H9 (cell line): Measurements from ENCODE around the gene CDH23. TPM values are rescaled to one million over a fixed set of nuclear protein-coding genes. Genes with fewer than 3 reads are reported as not detected.

ENCODE experiments used
- DNase-seq: peaks from one replicate; pipeline ENCODE4 v3.0.0-alpha.2; 2017
- H2AFZ ChIP-seq: one replicate; pipeline ENCODE4 v1.6.1; 2013; ENCODE audit warnings: mild to moderate bottlenecking, low read length, control low read depth, moderate library complexity
- H2AK5ac ChIP-seq: 2 replicates; pipeline ENCODE4 v1.6.1; 2013; ENCODE audit warnings: low read length, control low read depth, mixed read lengths; ENCODE audit not compliant: insufficient read length
- H2BK120ac ChIP-seq: one replicate; pipeline ENCODE4 v1.6.1; 2013; ENCODE audit warnings: low read depth, mild to moderate bottlenecking, low read length, control low read depth, inconsistent platforms; ENCODE audit not compliant: poor library complexity, severe bottlenecking
- H2BK12ac ChIP-seq: 2 replicates; pipeline ENCODE4 v1.6.1; 2013; ENCODE audit warnings: low read length, control low read depth, mixed read lengths, low read depth; ENCODE audit not compliant: insufficient read length
- H2BK15ac ChIP-seq: 2 replicates; pipeline ENCODE4 v1.6.1; 2013; ENCODE audit warnings: low read depth, low read length, control low read depth
- H2BK20ac ChIP-seq: one replicate; pipeline ENCODE4 v1.6.1; 2013; ENCODE audit warnings: low read depth, mild to moderate bottlenecking, low read length, control low read depth, inconsistent platforms; ENCODE audit not compliant: poor library complexity, severe bottlenecking
- H2BK5ac ChIP-seq: 2 replicates; pipeline ENCODE4 v1.6.1; 2013; ENCODE audit warnings: low read length, control low read depth, mixed read lengths; ENCODE audit not compliant: insufficient read length
- H3K14ac ChIP-seq: 2 replicates; pipeline ENCODE4 v1.6.1; 2013; ENCODE audit warnings: low read length, control low read depth; ENCODE audit not compliant: insufficient read depth
- H3K18ac ChIP-seq: 2 replicates; pipeline ENCODE4 v1.6.1; 2013; ENCODE audit warnings: low read depth, mild to moderate bottlenecking, mixed read lengths, low read length, control low read depth; ENCODE audit not compliant: insufficient read length
- H3K23ac ChIP-seq: 2 replicates; pipeline ENCODE4 v1.6.1; 2013; ENCODE audit warnings: low read length, control low read depth, mixed read lengths, low read depth; ENCODE audit not compliant: insufficient read length
- H3K23me2 ChIP-seq: 2 replicates; pipeline ENCODE4 v1.6.1; 2013; ENCODE audit warnings: low read depth, mild to moderate bottlenecking, mixed read lengths, low read length, control low read depth; ENCODE audit not compliant: insufficient read length, poor library complexity, severe bottlenecking
- H3K27ac ChIP-seq: 2 replicates; pipeline ENCODE4 v1.5.1; 2013; ENCODE audit warnings: low read length, control low read depth, mixed read lengths, low read depth; ENCODE audit not compliant: insufficient read length
- H3K27me3 ChIP-seq: 2 replicates; pipeline ENCODE4 v1.6.1; 2013; ENCODE audit warnings: low read length, control low read depth, inconsistent platforms; ENCODE audit not compliant: insufficient read depth
- H3K4ac ChIP-seq: 2 replicates; pipeline ENCODE4 v1.6.1; 2013; ENCODE audit warnings: low read depth, mild to moderate bottlenecking, control low read depth, inconsistent platforms, low read length, moderate library complexity
- H3K4me1 ChIP-seq: 2 replicates; pipeline ENCODE4 v1.6.1; 2013; ENCODE audit warnings: low read length, control low read depth, inconsistent platforms; ENCODE audit not compliant: insufficient read depth
- H3K4me2 ChIP-seq: 2 replicates; pipeline ENCODE4 v1.6.1; 2013; ENCODE audit warnings: low read length, control low read depth, mixed read lengths; ENCODE audit not compliant: insufficient read length, insufficient read depth
- H3K56ac ChIP-seq: 2 replicates; pipeline ENCODE4 v1.6.1; 2013; ENCODE audit warnings: low read depth, mild to moderate bottlenecking, mixed read lengths, low read length, control low read depth; ENCODE audit not compliant: insufficient read length
- H3K79me1 ChIP-seq: 2 replicates; pipeline ENCODE4 v1.6.1; 2013; ENCODE audit warnings: low read depth, mild to moderate bottlenecking, moderate library complexity, low read length, control low read depth, inconsistent platforms; ENCODE audit not compliant: insufficient read depth, poor library complexity, severe bottlenecking
- H3K79me2 ChIP-seq: 2 replicates; pipeline ENCODE4 v1.6.1; 2013; ENCODE audit warnings: low read length, control low read depth, inconsistent platforms; ENCODE audit not compliant: insufficient read depth
- H3K9ac ChIP-seq: 2 replicates; pipeline ENCODE4 v1.6.1; 2013; ENCODE audit warnings: low read length, control low read depth, mixed read lengths; ENCODE audit not compliant: insufficient read length; ENCODE audit errors: extremely low read depth
- H3K9me3 ChIP-seq: one replicate; pipeline ENCODE4 v1.6.1; 2013; ENCODE audit warnings: low read depth, low read length, inconsistent platforms; ENCODE audit not compliant: control insufficient read depth
- H3T11ph ChIP-seq: one replicate; pipeline ENCODE4 v1.6.1; 2013; ENCODE audit warnings: mild to moderate bottlenecking, low read length, control low read depth, inconsistent platforms
- H4K20me1 ChIP-seq: one replicate; pipeline ENCODE4 v1.6.1; 2013; ENCODE audit not compliant: control insufficient read depth, insufficient read length, insufficient read depth
- H4K5ac ChIP-seq: 2 replicates; pipeline ENCODE4 v1.6.1; 2013; ENCODE audit warnings: low read depth, mild to moderate bottlenecking, mixed read lengths, low read length, control low read depth; ENCODE audit not compliant: insufficient read length
- H4K8ac ChIP-seq: replicated peaks from 2 replicates; pipeline ENCODE4 v1.6.1; 2013; ENCODE audit warnings: low read length, control low read depth, mixed read lengths, low read depth; ENCODE audit not compliant: insufficient read length
- H4K91ac ChIP-seq: 2 replicates; pipeline ENCODE4 v1.6.1; 2013; ENCODE audit warnings: low read depth, mild to moderate bottlenecking, moderate library complexity, mixed read lengths, low read length, control low read depth; ENCODE audit not compliant: insufficient read length
- H3K27ac Mint-ChIP-seq, 3 experiments: 2 replicates in 2 of 3; 3 replicates in 1 of 3; pipeline ENCODE4 v1.8.0; 2020 to 2021; ENCODE audit warnings: mixed read lengths in 3 of 3, mild to moderate bottlenecking in 1 of 3, moderate library complexity in 1 of 3
- H3K27me3 Mint-ChIP-seq: 2 replicates; pipeline ENCODE4 v1.8.0; 2021; ENCODE audit warnings: low read depth, mild to moderate bottlenecking, moderate library complexity, mixed read lengths
- H3K36me3 Mint-ChIP-seq, 3 experiments: 2 replicates in 2 of 3; 3 replicates in 1 of 3; pipeline ENCODE4 v1.8.0; 2020 to 2021; ENCODE audit warnings: low read depth in 3 of 3, mixed read lengths in 3 of 3; ENCODE audit not compliant: insufficient read depth in 1 of 3
- H3K4me1 Mint-ChIP-seq, 2 experiments: 2 replicates each; pipeline ENCODE4 v1.8.0; 2020; ENCODE audit warnings: mixed read lengths in 2 of 2
- H3K4me3 Mint-ChIP-seq, 2 experiments: 2 replicates in 1 of 2; 3 replicates in 1 of 2; pipeline ENCODE4 v1.8.0; 2020 to 2021; ENCODE audit warnings: mild to moderate bottlenecking in 2 of 2, mixed read lengths in 2 of 2, moderate library complexity in 1 of 2
- H3K9me3 Mint-ChIP-seq, 2 experiments: 2 replicates in 1 of 2; 3 replicates in 1 of 2; pipeline ENCODE4 v1.8.0; 2020; ENCODE audit warnings: mild to moderate bottlenecking in 2 of 2, mixed read lengths in 2 of 2, moderate library complexity in 1 of 2
- WGBS: extraction: QIAGEN DNeasy Blood & Tissue Kit; methylation state at CpG from one replicate; pipeline ENCODE4 v1.1.7; 2013; ENCODE audit warnings: missing lambda C conversion rate, low lambda C conversion rate, mixed read lengths; ENCODE audit not compliant: insufficient read length; ENCODE audit errors: extremely low coverage; 5-methylcytosine and 5-hydroxymethylcytosine counted together
- total RNA-seq: library from RNA; stranded (reverse); gene quantifications from 2 replicates; pipeline ENCODE4 v1.2.1, GENCODE V29; 2021
- TF ChIP-seq, protein P1 (sequence below): fragments of 200-600 bp; sonication (generic); conservative IDR thresholded peaks from 3 replicates; pipeline ENCODE4 v1.8.0; 2021; ENCODE audit warnings: antibody characterized with exemption, mild to moderate bottlenecking

Gene CDH23
- total RNA-seq, 1 experiment from 2014 or later: 2.1 TPM

DNA sequence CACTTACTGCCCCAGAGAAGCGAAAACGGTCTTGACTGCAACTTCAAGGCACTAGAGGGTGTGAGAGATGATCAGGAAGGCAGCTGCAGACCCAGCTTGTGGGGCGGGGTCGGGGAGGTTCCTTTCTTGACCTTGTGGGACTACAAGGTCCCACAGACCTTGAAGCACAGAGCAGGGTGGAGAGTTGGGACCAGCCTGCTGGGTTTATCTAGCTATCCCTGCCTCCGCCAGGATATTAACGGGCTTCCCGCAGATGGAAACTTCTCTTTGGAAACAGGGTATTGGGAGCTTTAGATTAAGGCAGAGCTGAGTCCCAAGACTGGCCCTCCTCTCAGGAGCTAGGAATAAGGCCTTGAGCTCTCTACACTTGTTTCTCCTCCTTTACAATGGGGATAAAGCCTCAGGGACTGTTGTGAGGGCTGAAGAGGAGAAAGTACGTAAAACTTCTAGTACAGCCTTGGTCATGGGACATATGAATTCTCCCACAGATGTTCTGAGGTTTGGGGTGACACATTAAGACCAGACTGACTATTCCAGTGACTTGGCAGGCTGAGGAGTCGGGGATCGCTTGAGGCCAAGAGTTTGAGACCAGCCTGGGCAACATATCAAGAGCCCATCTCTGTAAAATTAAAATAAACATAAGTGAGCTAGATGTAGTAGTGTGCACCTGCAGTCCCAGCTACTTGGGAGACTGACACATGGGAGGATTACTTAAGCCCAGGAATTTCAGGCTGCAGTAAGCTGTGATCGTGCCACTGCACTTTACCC is 153.2 kb downstream of the CDH23 start:
- Histone ChIP-seq H3K23me2 (no peaks in the 10 kb centered on the region), H2BK20ac (no peak overlapping the region), H2BK5ac (no peak overlapping the region), H3K14ac (no peak overlapping the region), H3T11ph (no peak overlapping the region), H2BK15ac (no peak overlapping the region), H3K56ac (no peak overlapping the region), H3K27ac (no peak overlapping the region), H3K79me2 (no peaks in the 10 kb centered on the region), H4K91ac (no peak overlapping the region), H2BK120ac (no peak overlapping the region), H3K4me2 (no peak overlapping the region), H4K20me1 (no peaks in the 10 kb centered on the region), H3K27me3 (no peaks in the 10 kb centered on the region), H3K9me3 (no peaks in the 10 kb centered on the region), H2AFZ (no peak overlapping the region), H4K5ac (no peak overlapping the region), H2BK12ac (no peak overlapping the region), H2AK5ac (no peak overlapping the region), H4K8ac (no peak overlapping the region), H3K18ac (no peak overlapping the region), H3K79me1 (no peaks in the 10 kb centered on the region), H3K9ac (no peak overlapping the region), H3K4me1 (peaks cover 9% of the 10 kb centered on the region; the same call in 1 of the 2 replicates), H3K4ac (no peak overlapping the region), H3K23ac (no peak overlapping the region)
- Mint-ChIP-seq H3K4me3 (no peak overlapping the region; a peak in 1 of 5 replicates), H3K9me3 (no peaks in the 10 kb centered on the region), H3K27me3 (peaks cover 1% of the 10 kb centered on the region), H3K36me3 (no peaks in the 10 kb centered on the region), H3K4me1 (peaks cover 36 to 49% of the 10 kb centered on the region in 2 experiments), H3K27ac (no peak overlapping the region)
- no CpG with 5 or more reads among the region's 11 CpGs for WGBS
- no peak for DNase-seq
- TF ChIP-seq, protein P1, sequence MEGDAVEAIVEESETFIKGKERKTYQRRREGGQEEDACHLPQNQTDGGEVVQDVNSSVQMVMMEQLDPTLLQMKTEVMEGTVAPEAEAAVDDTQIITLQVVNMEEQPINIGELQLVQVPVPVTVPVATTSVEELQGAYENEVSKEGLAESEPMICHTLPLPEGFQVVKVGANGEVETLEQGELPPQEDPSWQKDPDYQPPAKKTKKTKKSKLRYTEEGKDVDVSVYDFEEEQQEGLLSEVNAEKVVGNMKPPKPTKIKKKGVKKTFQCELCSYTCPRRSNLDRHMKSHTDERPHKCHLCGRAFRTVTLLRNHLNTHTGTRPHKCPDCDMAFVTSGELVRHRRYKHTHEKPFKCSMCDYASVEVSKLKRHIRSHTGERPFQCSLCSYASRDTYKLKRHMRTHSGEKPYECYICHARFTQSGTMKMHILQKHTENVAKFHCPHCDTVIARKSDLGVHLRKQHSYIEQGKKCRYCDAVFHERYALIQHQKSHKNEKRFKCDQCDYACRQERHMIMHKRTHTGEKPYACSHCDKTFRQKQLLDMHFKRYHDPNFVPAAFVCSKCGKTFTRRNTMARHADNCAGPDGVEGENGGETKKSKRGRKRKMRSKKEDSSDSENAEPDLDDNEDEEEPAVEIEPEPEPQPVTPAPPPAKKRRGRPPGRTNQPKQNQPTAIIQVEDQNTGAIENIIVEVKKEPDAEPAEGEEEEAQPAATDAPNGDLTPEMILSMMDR: no peak
